GM19372 (cell line): ENCODE measurements around the gene AAGAB.
"Not testable (repeated sequence)": the region's sequence is repeated elsewhere in the genome, so short reads cannot be mapped to it uniquely, and the experiment has no call there.

ENCODE experiments used
- ATAC-seq: cut with Tn5 transposase; IDR thresholded peaks from one replicate; pipeline ENCODE4 v1.9.1; 2021; ENCODE audit warnings: mild to moderate bottlenecking, low read depth, moderate library complexity; ENCODE audit not compliant: unreplicated experiment

The AAGAB gene

DNA sequence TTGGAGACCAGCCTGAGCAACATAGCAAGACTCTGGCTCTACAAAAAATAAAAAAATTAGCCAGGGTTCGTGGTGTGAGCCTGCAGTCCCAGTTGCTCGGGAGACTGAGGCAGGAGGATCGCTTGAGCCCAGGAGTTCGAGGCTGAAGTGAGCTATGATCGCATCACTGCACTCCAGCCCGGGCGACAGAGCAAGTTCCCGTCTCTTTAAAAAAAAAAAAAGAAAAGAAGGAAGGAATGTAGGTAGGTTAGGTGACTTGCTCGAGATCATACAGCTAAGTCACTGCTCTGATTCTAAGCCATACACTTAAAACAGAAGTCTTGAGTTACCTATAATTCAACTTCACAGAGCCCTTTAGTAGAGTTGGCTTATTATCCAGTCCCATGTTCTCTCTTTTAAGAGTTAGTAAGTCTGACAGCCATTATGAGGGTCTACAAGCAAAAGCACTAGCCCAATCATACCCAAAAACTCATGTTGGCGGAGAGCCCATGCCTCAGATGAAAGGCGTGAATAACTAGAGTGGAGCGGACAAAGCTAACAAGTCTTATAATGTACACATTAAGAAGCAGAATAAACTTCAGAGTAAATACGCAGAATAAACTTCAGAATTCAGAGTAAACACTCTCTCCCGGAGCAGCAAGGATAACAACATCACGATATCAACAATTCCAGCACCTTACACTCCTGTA, 768 bp downstream of the AAGAB start:
- ATAC-seq = no peak

DNA sequence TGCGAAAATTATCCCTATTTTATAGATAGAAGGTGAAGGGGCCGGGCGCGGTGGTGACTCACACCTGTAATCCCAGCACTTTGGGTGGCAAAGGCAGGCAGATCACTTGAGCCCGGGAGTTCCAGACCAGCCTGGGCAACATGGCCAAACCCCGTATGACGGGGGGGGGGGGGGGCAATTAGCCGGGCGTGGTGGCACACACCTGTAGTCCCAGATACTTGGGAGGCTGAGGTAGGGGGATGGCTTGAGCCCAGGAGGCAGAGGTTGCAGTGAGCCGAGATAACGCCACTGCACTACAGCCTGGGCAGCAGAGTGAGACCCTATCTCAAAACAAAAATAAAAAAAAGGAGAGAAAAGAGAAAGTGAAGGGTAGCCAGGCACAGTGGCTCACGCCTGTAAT, 1.4 kb downstream of the AAGAB start:
- no peak for ATAC-seq

DNA sequence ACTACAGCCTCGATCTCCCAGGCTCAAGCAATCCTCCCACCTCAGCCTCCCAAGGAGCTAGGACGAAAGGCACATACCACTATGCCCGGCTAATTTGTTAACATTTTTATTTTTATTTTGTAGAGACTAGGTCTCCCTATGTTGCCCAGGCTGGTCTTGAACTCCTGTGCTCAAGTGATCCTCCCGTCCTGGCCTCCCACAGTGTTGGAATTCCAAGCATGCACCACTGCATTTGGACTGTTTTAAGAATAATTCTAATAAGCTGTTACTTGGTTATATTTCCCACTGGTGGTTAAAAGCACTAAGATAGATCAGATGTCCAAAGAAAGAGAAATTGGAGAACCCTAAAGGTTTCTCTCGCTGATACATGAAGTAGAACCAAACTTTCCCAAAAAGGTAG, 3.1 kb downstream of the AAGAB start:
- no peak for ATAC-seq

DNA sequence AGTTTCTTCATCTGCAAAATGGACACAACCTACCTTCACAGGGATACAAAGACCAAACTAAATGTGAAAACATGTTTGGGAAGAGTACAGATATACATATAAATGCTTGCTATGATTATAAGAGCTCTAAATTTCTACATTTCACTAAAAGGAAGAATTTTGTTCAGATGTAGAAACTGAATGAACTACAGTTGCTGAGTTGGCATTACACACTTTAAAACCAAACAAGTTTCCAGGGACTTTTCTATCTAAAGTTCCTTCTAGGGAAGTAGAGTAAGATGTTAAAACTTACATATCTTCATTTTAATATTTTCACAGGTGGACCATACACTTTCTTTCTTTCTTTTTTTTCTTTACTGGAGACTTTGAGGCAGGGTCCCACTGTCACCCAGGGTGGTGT, 4.6 kb downstream of the AAGAB start:
- no peak for ATAC-seq

- ATAC-seq = no peak
Observed at GRCh38 chr15:67248011-67248505, 6.4 kb downstream of the AAGAB start.

GRCh38 chr15:67246606-67247005, 7.9 kb downstream of the AAGAB start:
- ATAC-seq = not testable (repeated sequence)

GRCh38 chr15:67244971-67245478, 9.4 kb downstream of the AAGAB start:
- ATAC-seq = no peak

- no peak for ATAC-seq
Observed at GRCh38 chr15:67242708-67243111, 11.8 kb downstream of the AAGAB start.

DNA sequence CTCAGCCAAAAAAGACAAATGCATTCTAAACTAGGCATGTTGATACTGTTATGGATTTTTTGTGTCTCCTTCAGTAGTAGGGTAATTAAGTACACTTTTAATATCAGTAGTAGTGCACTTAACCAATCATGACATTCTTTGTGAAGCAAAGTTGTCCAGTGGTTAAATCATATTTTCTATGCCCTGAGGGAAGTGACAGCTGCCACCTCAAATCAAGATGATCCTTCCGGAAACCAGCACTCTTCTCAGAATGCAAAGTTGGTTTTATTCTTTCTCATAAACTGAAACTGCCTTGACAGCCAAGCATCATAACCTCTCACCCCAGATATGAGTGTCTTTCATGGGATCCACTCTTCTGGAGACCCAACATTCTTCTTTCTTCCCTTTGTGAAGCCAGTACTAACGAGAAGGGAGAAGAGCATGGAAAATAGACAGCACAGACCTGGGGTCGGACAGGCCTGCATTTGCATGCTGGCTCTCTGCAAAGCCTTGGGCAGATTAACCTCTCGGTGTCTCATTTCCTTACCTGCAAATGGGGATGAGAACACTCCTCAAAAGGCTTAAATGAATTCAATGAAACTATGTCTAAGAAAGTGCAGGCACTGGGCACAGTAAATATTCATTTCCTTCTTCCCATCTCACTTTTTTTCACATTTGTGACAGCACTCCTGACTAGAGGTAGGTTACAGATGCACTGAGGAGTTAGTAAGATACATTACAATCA, 13.2 kb downstream of the AAGAB start:
- ATAC-seq = no peak

DNA sequence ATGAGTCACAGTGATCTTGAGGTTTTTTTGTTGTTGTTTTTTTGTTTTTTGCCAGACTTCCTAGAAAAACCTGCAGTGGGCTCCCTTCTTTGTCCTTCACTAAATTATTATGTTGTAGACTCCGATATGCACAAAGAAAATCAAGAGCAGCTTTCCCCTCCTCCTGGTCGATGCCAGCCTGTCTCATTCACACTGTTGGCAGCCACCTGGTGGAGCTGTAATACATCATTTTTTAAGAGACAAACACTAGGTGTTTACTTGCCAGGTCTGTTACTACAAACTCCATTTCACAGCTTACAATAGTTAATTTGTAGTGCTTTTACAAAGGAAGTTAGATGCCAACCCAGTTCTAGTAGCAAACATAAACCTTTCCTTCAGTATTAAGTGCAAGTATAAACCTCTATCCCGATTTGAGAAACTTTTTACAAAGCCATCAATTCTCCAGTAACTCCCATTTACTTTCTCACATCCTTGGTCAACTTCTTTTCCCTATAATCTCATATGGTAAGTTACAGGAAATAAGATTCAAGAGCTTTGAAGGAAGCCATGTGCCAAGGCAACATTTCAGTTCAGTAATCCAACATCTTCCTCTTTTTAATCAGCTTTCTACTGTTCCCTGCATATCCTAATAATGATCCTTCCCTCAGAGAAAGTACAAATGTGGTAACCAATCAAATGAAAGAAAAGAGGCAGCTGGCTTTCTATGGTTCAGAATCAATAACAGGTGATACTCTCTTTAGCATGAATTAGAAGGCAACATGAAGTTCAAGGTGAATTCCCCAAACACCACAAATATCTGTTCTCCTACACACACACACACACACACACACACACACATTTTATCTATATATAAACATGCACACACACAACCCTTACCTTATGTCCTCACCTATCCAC, 14.0 kb downstream of the AAGAB start:
- ATAC-seq = no peak

DNA sequence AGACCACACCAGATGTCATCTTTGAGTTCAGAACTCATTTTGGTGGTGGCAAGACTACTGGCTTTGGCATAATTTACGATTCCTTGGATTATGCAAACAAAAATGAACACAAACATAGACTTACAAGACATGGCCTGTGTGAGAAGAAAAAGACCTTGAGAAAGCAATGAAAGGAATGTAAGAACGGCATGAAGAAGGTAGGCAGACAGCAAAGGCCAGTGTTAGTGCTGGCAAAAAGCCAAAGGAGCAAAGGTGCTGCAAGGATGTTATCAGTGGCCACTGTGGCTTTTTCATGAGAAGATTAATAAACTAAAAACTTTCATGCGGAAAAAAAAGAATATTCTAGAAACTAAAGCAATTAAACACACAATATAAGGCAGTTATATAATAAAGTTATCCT, 21.9 kb downstream of the AAGAB start:
- no peak for ATAC-seq

DNA sequence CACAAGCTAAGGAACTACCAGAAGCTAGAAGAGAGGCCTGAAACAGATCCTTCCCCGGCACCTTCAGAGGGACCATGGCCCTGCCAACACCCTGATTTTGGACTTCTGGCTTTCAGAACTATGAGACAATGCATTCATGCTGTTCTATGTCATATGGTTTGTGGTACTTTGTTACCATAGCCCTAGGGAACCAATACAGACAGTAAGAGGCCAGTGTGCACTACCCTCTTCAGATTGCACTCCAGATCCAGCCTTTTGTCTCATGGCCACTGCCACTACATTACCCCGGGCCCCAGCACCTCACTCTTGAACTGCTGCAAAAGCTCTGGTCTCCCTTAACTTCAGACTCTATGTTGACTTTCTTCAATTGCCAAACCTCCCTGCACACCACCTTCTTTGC, 24.0 kb downstream of the AAGAB start:
- no peak for ATAC-seq

DNA sequence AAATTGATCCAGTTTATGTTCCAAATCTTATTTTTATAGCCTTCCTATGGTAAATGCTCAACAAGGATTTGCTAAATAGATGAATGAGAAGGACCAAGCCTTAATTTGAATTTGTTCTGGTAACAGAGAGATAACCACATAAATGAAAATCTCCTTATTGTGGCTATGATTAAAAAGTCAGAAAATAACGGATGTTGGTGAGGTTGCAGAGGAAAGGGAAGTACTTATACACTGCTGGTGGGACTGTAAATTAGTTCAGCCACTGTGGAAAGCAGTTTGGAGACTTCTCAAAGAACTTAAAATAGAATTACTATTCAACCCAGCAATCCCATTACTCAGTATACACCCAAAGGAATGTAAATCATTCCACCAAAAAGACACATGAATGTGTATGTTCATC, 26.2 kb downstream of the AAGAB start:
- no peak for ATAC-seq

GRCh38 chr15:67227846-67228245, 26.6 kb downstream of the AAGAB start:
- ATAC-seq = no peak

DNA sequence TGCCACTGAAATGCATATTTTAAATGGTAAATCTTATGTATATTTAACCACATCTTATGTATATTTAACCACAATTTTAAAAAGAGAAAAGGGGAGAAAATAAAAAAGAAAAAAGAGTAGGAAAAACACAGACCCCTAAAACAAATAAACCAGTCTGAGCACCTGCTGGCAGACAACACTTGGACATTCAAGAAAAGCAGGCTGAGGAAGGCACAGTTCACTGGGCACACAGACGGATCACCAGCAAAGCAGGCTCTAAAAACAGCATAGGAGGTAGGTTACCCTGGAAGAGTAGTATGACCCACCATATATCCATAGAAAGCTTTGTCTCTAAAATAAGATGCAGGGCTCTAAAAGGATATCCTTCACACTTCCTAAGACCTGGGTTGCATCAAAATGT, 27.0 kb downstream of the AAGAB start:
- ATAC-seq = no peak

GRCh38 chr15:67225336-67225735, 29.1 kb downstream of the AAGAB start:
- no peak for ATAC-seq

DNA sequence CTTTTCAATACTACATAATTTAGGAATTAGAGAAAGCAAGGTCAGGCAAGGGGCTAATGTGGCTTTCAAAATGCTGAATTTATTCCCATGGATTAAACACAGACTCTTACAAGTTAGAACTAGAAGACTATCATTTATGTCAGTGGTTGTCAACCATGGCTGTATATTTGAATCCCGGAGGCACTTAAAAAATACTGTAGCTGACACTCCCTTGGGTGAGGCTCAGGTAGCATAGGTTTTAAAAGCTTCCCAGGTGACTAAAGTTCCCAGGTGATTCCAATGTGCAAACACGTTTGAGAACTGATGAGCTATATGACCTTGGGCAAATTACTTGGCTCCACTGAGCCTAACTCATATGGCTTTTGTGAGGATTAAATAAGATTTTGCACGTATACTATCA, 29.6 kb downstream of the AAGAB start:
- ATAC-seq = no peak

DNA sequence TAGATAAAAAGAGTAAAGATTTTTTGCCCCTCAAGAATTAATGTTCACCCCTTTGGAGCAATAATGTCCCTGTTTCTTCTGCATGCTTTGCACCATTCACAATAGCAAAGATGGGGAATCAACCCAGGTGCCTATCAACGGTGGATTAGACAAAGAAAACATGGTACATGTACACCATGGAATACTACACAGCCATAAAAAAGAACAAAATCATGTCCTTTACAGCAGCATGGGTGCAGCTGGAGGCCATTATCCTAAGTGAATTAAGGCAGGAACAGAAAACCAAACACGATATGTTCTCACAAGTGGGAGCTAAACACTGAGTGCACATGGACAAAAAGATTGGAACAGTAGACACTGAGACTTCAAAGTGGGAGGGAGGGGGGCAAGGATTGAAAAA, 35.2 kb downstream of the AAGAB start:
- no peak for ATAC-seq

DNA sequence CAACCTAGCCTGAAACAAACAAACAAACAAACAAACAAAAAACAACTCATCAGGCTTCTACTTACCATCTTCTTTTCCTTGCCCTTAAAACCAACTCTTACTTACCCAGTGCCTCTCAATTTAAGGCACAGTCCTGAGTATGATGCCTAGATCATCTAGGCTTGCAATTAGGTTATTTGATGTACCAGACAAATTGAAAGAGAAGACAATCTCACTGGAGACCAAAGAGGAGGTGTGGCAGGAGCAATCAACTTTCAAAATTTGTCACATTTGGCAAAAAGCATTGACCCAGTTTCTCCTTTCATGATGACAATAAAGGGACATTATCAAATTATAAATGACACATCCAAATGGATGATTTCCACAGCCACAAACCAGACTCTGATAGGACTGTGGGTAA, 36.0 kb downstream of the AAGAB start:
- ATAC-seq = no peak

DNA sequence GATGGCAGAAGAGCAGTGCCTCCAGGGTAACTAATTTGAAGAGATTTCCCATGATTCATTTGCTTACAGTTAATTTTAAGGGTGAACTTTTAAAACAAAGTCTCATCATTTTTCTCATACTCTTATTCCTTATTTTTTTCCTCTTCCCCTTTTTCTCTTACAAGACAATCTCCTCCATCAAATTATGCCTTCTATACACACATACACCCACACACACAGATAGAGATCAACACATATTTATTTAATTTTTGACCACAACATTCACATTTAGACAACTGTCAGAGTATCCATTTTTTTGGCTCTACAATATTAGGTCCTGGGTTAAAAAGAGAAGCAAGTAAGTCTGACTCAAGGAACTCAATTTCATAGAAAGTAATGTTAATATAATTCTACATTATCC, 37.6 kb downstream of the AAGAB start:
- no peak for ATAC-seq

DNA sequence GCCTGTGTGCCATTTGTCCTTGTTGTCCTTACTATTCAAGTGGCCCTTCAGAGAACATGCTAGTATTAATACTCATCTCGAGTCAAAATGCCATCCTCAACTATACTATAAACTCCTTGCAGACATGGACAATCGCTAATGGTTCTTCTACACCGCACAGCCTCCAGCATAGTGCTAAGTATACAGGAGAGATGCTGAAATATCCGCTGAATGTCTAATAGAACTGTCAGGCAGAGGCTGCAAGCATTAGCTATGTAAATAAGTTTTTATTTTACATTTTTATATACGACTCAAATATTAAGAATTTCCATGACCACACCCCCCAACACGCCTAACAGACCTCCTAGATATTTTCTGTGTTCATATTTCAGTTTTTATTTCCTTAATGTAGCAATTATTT, 39.4 kb downstream of the AAGAB start:
- no peak for ATAC-seq
